Endothelial cell of umbilical vein (primary cell): ENCODE measurements around the gene HRH3. TPM values are rescaled to one million over a fixed set of nuclear protein-coding genes. Genes with fewer than 3 reads are reported as not detected.

ENCODE experiments used
- BruUV-seq: library from RNA; stranded (reverse); fragments of 400-500 nt; replicated peaks from 2 replicates; lab custom pipeline; 2021; lab: Mats Ljungman, UMichigan
- CTCF ChIA-PET: fragments of 300-600, 350-600 bp; sonication (Branson Sonifier 250); formaldehyde crosslinking; loops from one replicate; lab custom pipeline; 2021; ENCODE audit warnings: antibody characterized with exemption, inconsistent platforms; lab: Charles Lee
- POLR2A ChIA-PET: fragments of 300-600, 350-600 bp; sonication (Branson Sonifier 250); formaldehyde crosslinking; loops from one replicate; lab custom pipeline; 2021; ENCODE audit warnings: antibody characterized with exemption, inconsistent platforms; lab: Charles Lee
- DNase-seq: peaks from one replicate; pipeline ENCODE4 v3.0.0-alpha.2; 2011; ENCODE audit warnings: low read depth, low spot score
- FAIRE-seq: peaks from 2 replicates; lab custom pipeline; 2011; peaks lifted over from hg19 to GRCh38; lab: Jason Lieb, UNC
- H2AFZ ChIP-seq: 2 replicates; pipeline ENCODE4 v1.6.0; 2012; ENCODE audit warnings: low read depth, low read length, control low read depth, inconsistent platforms
- H3K27ac ChIP-seq: 2 replicates; pipeline ENCODE4 v1.5.1; 2011; ENCODE audit warnings: low read depth, mild to moderate bottlenecking, control low read depth, low read length, moderate library complexity; ENCODE audit not compliant: insufficient read depth
- H3K27me3 ChIP-seq, 2 experiments: 2 replicates each; pipeline versions ENCODE4 v1.6.0 to v1.6.1; 2011; ENCODE audit warnings: low read length in 2 of 2, mixed read lengths in 1 of 2; ENCODE audit not compliant: control insufficient read depth in 2 of 2, insufficient read depth in 2 of 2
- H3K36me3 ChIP-seq, 2 experiments: 2 replicates in 1 of 2; 3 replicates in 1 of 2; pipeline ENCODE4 v1.5.1; 2011; ENCODE audit warnings: low read length in 2 of 2, mild to moderate bottlenecking in 1 of 2, moderate library complexity in 1 of 2; ENCODE audit not compliant: control insufficient read depth in 2 of 2, insufficient read depth in 2 of 2; ENCODE audit errors: extremely low read depth in 1 of 2
- H3K4me1 ChIP-seq: 3 replicates; pipeline ENCODE4 v1.5.1; 2011; ENCODE audit warnings: mild to moderate bottlenecking, low read length; ENCODE audit not compliant: control insufficient read depth, insufficient read depth; ENCODE audit errors: extremely low read depth
- H3K4me2 ChIP-seq: 2 replicates; pipeline ENCODE4 v1.6.1; 2011; ENCODE audit warnings: low read length, control low read depth, mixed read lengths; ENCODE audit not compliant: insufficient read depth
- H3K4me3 ChIP-seq, 3 experiments: fragments of 200-600 bp in 1 of 3; sonication (generic), shearing (Covaris generic) in 1 of 3; replicated peaks in 1 of 3; 2 replicates each; pipeline ENCODE4 v1.5.1; 2011 to 2016; ENCODE audit warnings: control low read depth in 3 of 3, low read length in 3 of 3, mild to moderate bottlenecking in 2 of 3, inconsistent platforms in 1 of 3, low read depth in 1 of 3, moderate library complexity in 1 of 3; ENCODE audit not compliant: insufficient read depth in 1 of 3
- H3K79me2 ChIP-seq: 2 replicates; pipeline ENCODE4 v1.6.0; 2012; ENCODE audit warnings: low read length, inconsistent platforms; ENCODE audit not compliant: control insufficient read depth, insufficient read depth
- H3K9ac ChIP-seq: replicated peaks from 2 replicates; pipeline ENCODE3; 2011; ENCODE audit warnings: low read length, control low read depth; ENCODE audit not compliant: insufficient read depth; ENCODE audit errors: extremely low read depth
- H3K9me1 ChIP-seq: replicated peaks from 3 replicates; pipeline ENCODE4 v1.6.0; 2011; ENCODE audit warnings: mild to moderate bottlenecking, low read length; ENCODE audit not compliant: control insufficient read depth, insufficient read depth; ENCODE audit errors: extremely low read depth
- H3K9me3 ChIP-seq: replicated peaks from 2 replicates; pipeline ENCODE4 v1.5.1; 2012; ENCODE audit warnings: low read length, inconsistent platforms; ENCODE audit not compliant: control insufficient read depth, insufficient read depth
- H4K20me1 ChIP-seq: replicated peaks from 2 replicates; pipeline ENCODE3; 2011; ENCODE audit warnings: mild to moderate bottlenecking, low read length; ENCODE audit not compliant: control insufficient read depth, insufficient read depth; ENCODE audit errors: extremely low read depth
- EZH2 ChIP-seq: IDR thresholded peaks from 2 replicates; pipeline ENCODE4 v1.6.1; 2012; ENCODE audit warnings: borderline replicate concordance, low read depth, mild to moderate bottlenecking, moderate library complexity, low read length, inconsistent platforms; ENCODE audit not compliant: severe bottlenecking
- FOS ChIP-seq: IDR thresholded peaks from 2 replicates; pipeline ENCODE4 v1.6.1; 2011; ENCODE audit warnings: mild to moderate bottlenecking, low read length, moderate library complexity, borderline replicate concordance; ENCODE audit not compliant: insufficient read depth
- GATA2 ChIP-seq: IDR thresholded peaks from 2 replicates; pipeline ENCODE4 v1.7.0; 2011; ENCODE audit warnings: low read depth, mild to moderate bottlenecking, moderate library complexity, mixed read lengths, low read length; ENCODE audit not compliant: insufficient read length, insufficient read depth
- JUN ChIP-seq: IDR thresholded peaks from 2 replicates; pipeline ENCODE4 v1.6.1; 2011; ENCODE audit warnings: borderline replicate concordance, low read depth; ENCODE audit not compliant: insufficient read length, insufficient read depth
- MYC ChIP-seq: IDR thresholded peaks from one replicate; pipeline ENCODE4 v1.6.1; 2011; ENCODE audit warnings: mild to moderate bottlenecking, low read depth, low read length
- POLR2A ChIP-seq: IDR thresholded peaks from 2 replicates; pipeline ENCODE4 v1.6.1; 2012; ENCODE audit warnings: low read depth, mild to moderate bottlenecking, control low read depth, low read length
- POLR2AphosphoS5 ChIP-seq: IDR thresholded peaks from 2 replicates; pipeline ENCODE4 v1.6.1; 2012; ENCODE audit warnings: low read depth, mild to moderate bottlenecking, control low read depth, low read length, moderate library complexity; ENCODE audit not compliant: insufficient read depth
- dilution Hi-C: fragments of 300-500 bp; cut with MboI; formaldehyde crosslinking; loops from one replicate; pipeline ENCODE4 v1.15.0; 2019; ENCODE audit warnings: low sequenced_read_pairs; ENCODE audit not compliant: extremely low pct_ligation_motif_present
- intact Hi-C: fragments of 100-400 bp; cut with micrococcal nuclease; formaldehyde crosslinking; loops from one replicate; pipeline ENCODE4 v1.10.0; 2022
- polyA plus RNA-seq, 4 experiments: library from polyadenylated mRNA; depleted of rRNA in 3 of 4; stranded (reverse) in 3 of 4; unstranded in 1 of 4; fragments of >200 nt; gene quantifications; 2 replicates each; pipeline versions ENCODE4 v1.2.1 to v1.2.3, GENCODE V29; 2011 to 2012; ENCODE audit warnings: missing spikeins in 1 of 4
- total RNA-seq: library from RNA; stranded (reverse); gene quantifications from 2 replicates; pipeline ENCODE4 v1.2.3, GENCODE V29; 2021
- TF ChIP-seq, protein P1 (sequence below), 2 donors: IDR thresholded peaks; 1 replicate in 1 of 2; 2 replicates in 1 of 2; pipeline ENCODE4 v1.5.1; 2011; ENCODE audit warnings: low read length in 2 of 2, mild to moderate bottlenecking in 2 of 2, moderate library complexity in 2 of 2, control low read depth in 1 of 2, inconsistent platforms in 1 of 2, low read depth in 1 of 2; ENCODE audit not compliant: insufficient read depth in 1 of 2; ENCODE audit errors: extremely low read depth in 1 of 2
- TF ChIP-seq, protein P2 (sequence below): IDR thresholded peaks from 2 replicates; pipeline ENCODE4 v1.6.1; 2011; ENCODE audit not compliant: insufficient read depth, insufficient read length

HRH3 gene
- total and polyA plus RNA-seq, 2 donors (not counting 3 experiments of a cell fraction or from before 2014, with no cell fraction given): not detected

DNA sequence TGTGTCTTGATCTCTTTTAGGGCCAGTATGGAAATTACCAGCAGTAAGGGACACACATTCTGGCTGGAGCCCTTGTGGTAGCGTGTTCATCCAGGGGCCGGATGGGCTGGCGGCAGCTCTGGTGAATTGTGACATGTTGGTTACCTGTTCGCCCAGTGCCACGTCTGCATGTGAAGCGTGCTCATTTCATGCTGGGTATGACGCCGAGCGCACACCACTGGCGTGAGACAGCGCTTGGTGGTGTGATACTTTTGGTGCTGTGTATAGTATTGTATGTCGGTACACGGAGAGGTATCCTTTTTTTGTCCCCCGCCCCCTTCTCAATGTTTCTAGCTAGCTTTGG is 40.9 kb downstream of the HRH3 start:
- DNase-seq: no peak
- Histone ChIP-seq H2AFZ (no peak overlapping the region), H3K79me2 (peaks cover 8% of the 10 kb centered on the region), H3K4me2 (no peak overlapping the region), H3K27ac (no peak overlapping the region), H3K4me1 (peaks cover 11% of the 10 kb centered on the region), H3K4me3 (no peak overlapping the region), H3K9me1 (no peaks in the 10 kb centered on the region), H3K36me3 (peaks cover 2 to 15% of the 10 kb centered on the region in 2 experiments), H4K20me1 (no peaks in the 10 kb centered on the region), H3K9me3 (no peaks in the 10 kb centered on the region), H3K27me3 (no peaks in the 10 kb centered on the region), H3K9ac (no peak overlapping the region)
- POLR2A ChIA-PET: no interaction called here
- intact Hi-C loops: no loop called here
- dilution Hi-C loops: no loop called here
- CTCF ChIA-PET: no interaction called here
- FAIRE-seq: no peak
- no TSS peak for BruUV-seq
- TF ChIP-seq POLR2A: no peak
- TF ChIP-seq POLR2AphosphoS5: no peak
- no peak for TF ChIP-seq FOS
- TF ChIP-seq EZH2: no peak
- no peak for TF ChIP-seq JUN
- no peak for TF ChIP-seq GATA2
- TF ChIP-seq, protein P1, sequence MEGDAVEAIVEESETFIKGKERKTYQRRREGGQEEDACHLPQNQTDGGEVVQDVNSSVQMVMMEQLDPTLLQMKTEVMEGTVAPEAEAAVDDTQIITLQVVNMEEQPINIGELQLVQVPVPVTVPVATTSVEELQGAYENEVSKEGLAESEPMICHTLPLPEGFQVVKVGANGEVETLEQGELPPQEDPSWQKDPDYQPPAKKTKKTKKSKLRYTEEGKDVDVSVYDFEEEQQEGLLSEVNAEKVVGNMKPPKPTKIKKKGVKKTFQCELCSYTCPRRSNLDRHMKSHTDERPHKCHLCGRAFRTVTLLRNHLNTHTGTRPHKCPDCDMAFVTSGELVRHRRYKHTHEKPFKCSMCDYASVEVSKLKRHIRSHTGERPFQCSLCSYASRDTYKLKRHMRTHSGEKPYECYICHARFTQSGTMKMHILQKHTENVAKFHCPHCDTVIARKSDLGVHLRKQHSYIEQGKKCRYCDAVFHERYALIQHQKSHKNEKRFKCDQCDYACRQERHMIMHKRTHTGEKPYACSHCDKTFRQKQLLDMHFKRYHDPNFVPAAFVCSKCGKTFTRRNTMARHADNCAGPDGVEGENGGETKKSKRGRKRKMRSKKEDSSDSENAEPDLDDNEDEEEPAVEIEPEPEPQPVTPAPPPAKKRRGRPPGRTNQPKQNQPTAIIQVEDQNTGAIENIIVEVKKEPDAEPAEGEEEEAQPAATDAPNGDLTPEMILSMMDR (IDR thresholded peaks at IDR 0.05; ENCODE audit: extremely low read depth in 1 of 2, insufficient read depth in 1 of 2, low read depth in 1 of 2, low read length in 2 of 2): no peak
- TF ChIP-seq, protein P2, sequence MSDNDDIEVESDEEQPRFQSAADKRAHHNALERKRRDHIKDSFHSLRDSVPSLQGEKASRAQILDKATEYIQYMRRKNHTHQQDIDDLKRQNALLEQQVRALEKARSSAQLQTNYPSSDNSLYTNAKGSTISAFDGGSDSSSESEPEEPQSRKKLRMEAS: no peak
- TF ChIP-seq MYC: no peak
